Osteocyte (in vitro differentiated cells): ENCODE results near the gene PEX11B. TPM values are rescaled to one million over a fixed set of nuclear protein-coding genes. Genes with fewer than 3 reads are reported as not detected.
A peak's percentile ranks its signal among the peaks of the same experiment; 100 is the strongest.

Source experiments
- DNase-seq: peaks from one replicate; pipeline ENCODE4 v3.0.0; 2021; ENCODE audit warnings: mixed read lengths; ENCODE audit not compliant: unreplicated experiment; ENCODE audit errors: extremely low spot score
- H3K27ac Mint-ChIP-seq: one replicate; pipeline ENCODE4 v1.8.0; 2021; ENCODE audit warnings: mild to moderate bottlenecking, mixed read lengths; ENCODE audit not compliant: unreplicated experiment
- H3K27me3 Mint-ChIP-seq: one replicate; pipeline ENCODE4 v1.8.0; 2021; ENCODE audit warnings: mixed read lengths; ENCODE audit not compliant: unreplicated experiment
- H3K36me3 Mint-ChIP-seq: one replicate; pipeline ENCODE4 v1.8.0; 2021; ENCODE audit warnings: mixed read lengths; ENCODE audit not compliant: unreplicated experiment
- H3K4me1 Mint-ChIP-seq: one replicate; pipeline ENCODE4 v1.8.0; 2021; ENCODE audit warnings: mixed read lengths; ENCODE audit not compliant: unreplicated experiment
- H3K4me3 Mint-ChIP-seq: one replicate; pipeline ENCODE4 v1.8.0; 2021; ENCODE audit warnings: mild to moderate bottlenecking, moderate library complexity, mixed read lengths; ENCODE audit not compliant: unreplicated experiment
- H3K9me3 Mint-ChIP-seq: one replicate; pipeline ENCODE4 v1.8.0; 2021; ENCODE audit warnings: mixed read lengths; ENCODE audit not compliant: unreplicated experiment
- CTCF ChIP-seq: fragments of 200-600 bp; sonication (generic); IDR thresholded peaks from 2 replicates; pipeline ENCODE4 v1.5.0; 2021; ENCODE audit warnings: antibody characterized with exemption, mild to moderate bottlenecking, moderate library complexity
- total RNA-seq: library from RNA; stranded (reverse); gene quantifications from 2 replicates; pipeline ENCODE4 v1.2.1, GENCODE V29; 2021

Gene PEX11B
- total RNA-seq, 1 donor from 2014 or later, result 29.8 TPM

- no peaks in the 10 kb centered on the region for H3K27me3 Mint-ChIP-seq
- peak overlapping the region; percentile 90 for H3K27ac Mint-ChIP-seq
- peaks cover 3% of the 10 kb centered on the region for H3K36me3 Mint-ChIP-seq
- no peaks in the 10 kb centered on the region for H3K9me3 Mint-ChIP-seq
- TF ChIP-seq CTCF, result no peak
- peak overlapping the region; percentile 83 for H3K4me3 Mint-ChIP-seq
- no peak for DNase-seq
- H3K4me1 Mint-ChIP-seq, result peaks cover 57% of the 10 kb centered on the region
Measured at GRCh38 chr1:145956781-145957442, 38.4 kb upstream of the PEX11B start.

- peaks cover 3% of the 10 kb centered on the region for H3K36me3 Mint-ChIP-seq
- peaks cover 53% of the 10 kb centered on the region for H3K4me1 Mint-ChIP-seq
Measured at GRCh38 chr1:145956361-145956760, 37.8 kb upstream of the PEX11B start.

GRCh38 chr1:145955436-145955835 is 36.9 kb upstream of the PEX11B start:
- Mint-ChIP-seq H3K4me3 (no peak overlapping the region), H3K9me3 (no peaks in the 10 kb centered on the region), H3K27me3 (no peaks in the 10 kb centered on the region), H3K36me3 (peaks cover 3% of the 10 kb centered on the region), H3K4me1 (peaks cover 47% of the 10 kb centered on the region), H3K27ac (peak overlapping the region; percentile 12)
- no peak for DNase-seq
- no peak for TF ChIP-seq CTCF

More at GRCh38 chr1:145956361-145956760, 37.8 kb upstream of the PEX11B start:
- H3K9me3 Mint-ChIP-seq, result no peaks in the 10 kb centered on the region
- TF ChIP-seq CTCF, result no peak
- H3K27me3 Mint-ChIP-seq, result no peaks in the 10 kb centered on the region
- peak overlapping the region; percentile 83 for H3K4me3 Mint-ChIP-seq
- DNase-seq, result no peak
- H3K27ac Mint-ChIP-seq, result peak overlapping the region; percentile 90

GRCh38 chr1:145953861-145954260 is 35.3 kb upstream of the PEX11B start:
- Mint-ChIP-seq H3K4me1 (peaks cover 51% of the 10 kb centered on the region), H3K27me3 (no peaks in the 10 kb centered on the region), H3K36me3 (peaks cover 10% of the 10 kb centered on the region), H3K9me3 (no peaks in the 10 kb centered on the region), H3K27ac (no peak overlapping the region), H3K4me3 (no peak overlapping the region)
- TF ChIP-seq CTCF, result no peak
- no peak for DNase-seq

GRCh38 chr1:145952903-145953302 is 34.4 kb upstream of the PEX11B start:
- no peak for TF ChIP-seq CTCF

More at GRCh38 chr1:145952903-145953302, 34.4 kb upstream of the PEX11B start:
- Mint-ChIP-seq H3K4me1 (peaks cover 45% of the 10 kb centered on the region), H3K27ac (no peak overlapping the region), H3K36me3 (peaks cover 10% of the 10 kb centered on the region), H3K27me3 (no peaks in the 10 kb centered on the region), H3K9me3 (no peaks in the 10 kb centered on the region), H3K4me3 (no peak overlapping the region)
- DNase-seq, result no peak
